ENCODE results near the gene CD40LG.

- no peak for TF ChIP-seq CTCF (IDR thresholded peaks at IDR 0.05)
- TF ChIP-seq POLR2A (IDR thresholded peaks at IDR 0.05), result no peak
- TF ChIP-seq EP300 (IDR thresholded peaks at IDR 0.05), result no peak
- TF ChIP-seq POLR2AphosphoS5 (IDR thresholded peaks at IDR 0.05), result no peak
Observed at GRCh38 chrX:136656361-136656964, 8.5 kb downstream of the CD40LG start.

All from gastroesophageal sphincter (tissue), 3 donors.